ENCODE data around the gene TENM4. TPM values are rescaled to one million over a fixed set of nuclear protein-coding genes. Genes with fewer than 3 reads are reported as not detected.

TENM4 gene
- total RNA-seq, 1 donor from 2014 or later, result 0.63 TPM

DNA sequence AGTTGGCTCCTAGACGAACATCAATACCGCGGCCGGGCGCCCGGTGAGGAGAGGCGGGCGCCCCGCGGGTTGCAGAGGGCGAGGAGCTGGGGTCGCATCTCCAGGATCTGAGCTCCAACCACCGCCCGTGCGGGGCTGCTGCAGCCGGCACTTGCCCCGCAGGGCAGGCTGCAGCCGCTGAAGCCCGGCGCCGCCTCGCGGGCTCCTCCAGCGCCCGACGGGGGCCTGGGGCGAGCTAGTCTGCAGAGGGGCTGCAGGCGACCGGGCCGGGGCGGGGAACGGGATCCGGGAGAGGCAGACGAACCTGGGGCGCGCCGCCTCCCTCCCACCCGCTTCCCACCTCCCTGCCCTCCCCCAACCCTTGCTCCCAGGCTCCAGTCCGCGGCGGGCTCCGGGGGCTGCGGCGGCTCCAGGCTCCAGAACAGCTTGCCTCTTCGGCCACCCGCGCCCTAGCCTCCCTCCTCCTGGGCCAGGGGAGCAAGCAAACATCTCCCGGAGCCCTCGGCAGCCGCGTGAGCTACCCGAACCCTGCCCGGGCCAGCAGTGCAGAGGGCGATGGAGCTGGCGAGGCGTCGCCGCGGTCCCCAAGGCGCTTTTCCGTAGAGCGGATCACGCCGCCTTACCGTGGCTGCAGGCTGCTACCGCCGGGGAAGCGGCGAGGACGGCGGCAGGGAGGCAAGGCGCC lies 802 bp downstream of the TENM4 start:
- H3K4me1 ChIP-seq, result peaks cover 49% of the 10 kb centered on the region
- H3K4me3 ChIP-seq, result peak overlapping the region; percentile 71
- peak overlapping the region; percentile 63 for H3K27ac ChIP-seq (replicated peaks)
- H3K9me3 ChIP-seq (replicated peaks), result peaks cover 10% of the 10 kb centered on the region
- intact Hi-C loops (cut with micrococcal nuclease), result no loop called here
- H3K27me3 ChIP-seq (ENCODE audit: low read depth), result peaks cover 100% of the 10 kb centered on the region
- no peaks in the 10 kb centered on the region for H3K36me3 ChIP-seq
- DNase-seq, result peak; percentile 28
- TF ChIP-seq, protein P1, sequence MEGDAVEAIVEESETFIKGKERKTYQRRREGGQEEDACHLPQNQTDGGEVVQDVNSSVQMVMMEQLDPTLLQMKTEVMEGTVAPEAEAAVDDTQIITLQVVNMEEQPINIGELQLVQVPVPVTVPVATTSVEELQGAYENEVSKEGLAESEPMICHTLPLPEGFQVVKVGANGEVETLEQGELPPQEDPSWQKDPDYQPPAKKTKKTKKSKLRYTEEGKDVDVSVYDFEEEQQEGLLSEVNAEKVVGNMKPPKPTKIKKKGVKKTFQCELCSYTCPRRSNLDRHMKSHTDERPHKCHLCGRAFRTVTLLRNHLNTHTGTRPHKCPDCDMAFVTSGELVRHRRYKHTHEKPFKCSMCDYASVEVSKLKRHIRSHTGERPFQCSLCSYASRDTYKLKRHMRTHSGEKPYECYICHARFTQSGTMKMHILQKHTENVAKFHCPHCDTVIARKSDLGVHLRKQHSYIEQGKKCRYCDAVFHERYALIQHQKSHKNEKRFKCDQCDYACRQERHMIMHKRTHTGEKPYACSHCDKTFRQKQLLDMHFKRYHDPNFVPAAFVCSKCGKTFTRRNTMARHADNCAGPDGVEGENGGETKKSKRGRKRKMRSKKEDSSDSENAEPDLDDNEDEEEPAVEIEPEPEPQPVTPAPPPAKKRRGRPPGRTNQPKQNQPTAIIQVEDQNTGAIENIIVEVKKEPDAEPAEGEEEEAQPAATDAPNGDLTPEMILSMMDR (IDR thresholded peaks at IDR 0.05; ENCODE audit: borderline replicate concordance), result no peak

DNA sequence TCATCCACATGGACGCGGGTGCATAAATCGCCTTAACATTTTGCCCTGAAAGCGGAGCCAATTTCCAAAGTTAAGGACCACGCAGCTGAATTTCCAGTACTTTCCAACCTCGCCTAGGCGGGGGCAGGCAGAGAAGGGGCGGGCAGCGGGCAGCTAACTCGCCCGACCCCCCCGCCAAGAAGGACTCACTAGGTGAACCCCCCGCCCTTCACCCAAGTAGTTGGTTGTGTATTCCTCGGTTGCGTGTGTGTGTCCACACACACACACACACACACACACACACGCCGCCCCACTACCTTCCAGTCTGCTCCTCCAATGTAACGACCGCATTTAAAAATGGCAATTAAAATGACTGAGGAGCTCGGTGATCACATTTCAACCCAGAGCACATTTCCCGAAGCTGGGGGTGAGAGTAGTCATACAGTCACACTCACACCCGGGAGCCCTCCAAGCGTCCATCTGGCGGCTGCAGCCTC lies 1.4 kb downstream of the TENM4 start:
- no peak for DNase-seq
- intact Hi-C loops (cut with micrococcal nuclease), result no loop called here
- H3K9me3 ChIP-seq (replicated peaks), result peaks cover 10% of the 10 kb centered on the region
- peak overlapping the region; percentile 71 for H3K4me3 ChIP-seq
- H3K36me3 ChIP-seq, result no peaks in the 10 kb centered on the region
- peaks cover 49% of the 10 kb centered on the region for H3K4me1 ChIP-seq
- H3K27me3 ChIP-seq (ENCODE audit: low read depth), result peaks cover 100% of the 10 kb centered on the region
- H3K27ac ChIP-seq (replicated peaks), result peak overlapping the region; percentile 63
- TF ChIP-seq, protein P1 (IDR thresholded peaks at IDR 0.05; ENCODE audit: borderline replicate concordance), result no peak

DNA sequence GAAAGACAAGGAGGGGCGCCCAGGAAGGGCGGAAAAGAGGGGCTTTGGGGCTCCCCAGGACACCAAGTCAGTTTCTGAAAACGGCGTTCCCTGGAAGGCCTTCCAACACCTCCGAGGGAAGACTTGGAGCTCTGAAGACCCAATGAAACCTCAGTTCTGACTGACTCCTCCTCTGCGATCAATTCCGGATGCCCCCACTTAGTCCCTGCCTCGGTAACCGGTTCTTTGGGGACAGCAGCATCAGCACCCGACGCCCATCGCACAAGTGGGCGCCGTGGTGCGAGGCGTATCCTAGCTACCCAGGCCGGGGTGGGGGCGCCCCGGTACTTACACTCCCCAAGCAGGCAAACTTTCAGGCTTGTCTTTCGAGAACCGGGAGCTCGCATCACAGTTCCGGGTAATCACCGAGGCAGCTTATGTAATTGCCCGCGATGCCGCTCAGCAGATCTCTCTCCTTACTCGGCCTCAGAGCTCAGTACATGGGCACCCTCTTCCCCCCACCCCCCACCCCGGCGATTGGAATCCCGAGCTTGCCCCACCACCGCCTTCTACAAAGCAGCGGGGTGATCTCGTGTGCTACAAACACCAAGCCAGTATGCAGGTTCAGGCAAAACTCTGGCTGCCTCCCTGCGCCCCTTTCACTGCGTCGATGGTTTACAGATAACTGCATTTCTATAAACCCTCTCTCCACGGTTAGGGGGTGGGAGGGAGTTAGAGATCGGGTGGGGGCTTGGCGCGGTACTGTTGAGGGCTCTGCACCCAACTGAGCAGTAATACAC lies 2.0 kb downstream of the TENM4 start:
- DNase-seq, result peak; percentile 23
- Histone ChIP-seq H3K4me3 (peak overlapping the region; percentile 71), H3K27ac (replicated peaks) (peak overlapping the region; percentile 58), H3K27me3 (ENCODE audit: low read depth) (peaks cover 100% of the 10 kb centered on the region), H3K9me3 (replicated peaks) (peaks cover 10% of the 10 kb centered on the region), H3K36me3 (no peaks in the 10 kb centered on the region), H3K4me1 (peaks cover 49% of the 10 kb centered on the region)
- TF ChIP-seq, protein P1 (IDR thresholded peaks at IDR 0.05; ENCODE audit: borderline replicate concordance), result no peak
- intact Hi-C loops (cut with micrococcal nuclease), result no loop called here

DNA sequence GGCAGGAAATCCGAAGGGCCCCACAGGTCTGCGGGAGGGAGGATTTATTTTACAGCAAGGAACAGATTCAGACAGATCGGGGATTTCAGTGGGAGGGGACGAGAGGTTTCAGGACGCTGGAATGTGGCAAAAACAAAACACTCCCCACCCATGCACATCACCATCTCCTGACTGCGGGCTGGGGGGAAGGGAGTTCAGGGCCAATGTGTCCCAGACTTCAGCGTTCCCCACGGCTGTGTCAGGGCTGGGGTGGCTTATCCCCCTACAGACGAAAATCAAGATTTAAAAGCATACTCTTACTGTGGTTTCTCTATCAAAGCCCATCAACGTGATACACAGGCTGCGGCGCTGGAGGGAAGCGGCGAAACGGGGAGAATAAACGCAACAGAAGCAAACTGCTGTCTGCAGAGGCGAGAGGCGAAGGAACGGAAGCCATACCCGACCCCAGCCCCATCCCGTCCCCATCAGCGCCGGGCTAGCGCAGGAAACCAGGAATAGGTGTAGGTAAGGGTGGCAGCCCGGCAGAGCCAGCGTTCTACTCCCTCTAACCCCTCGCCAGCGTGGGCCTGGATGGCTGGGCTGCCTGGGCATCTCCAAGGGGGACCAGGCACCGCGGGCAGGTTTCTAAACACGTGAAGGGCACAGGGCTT lies 2.7 kb downstream of the TENM4 start:
- H3K27me3 ChIP-seq (ENCODE audit: low read depth), result peaks cover 100% of the 10 kb centered on the region
- H3K4me3 ChIP-seq, result peak overlapping the region; percentile 71
- DNase-seq, result no peak
- H3K36me3 ChIP-seq, result no peaks in the 10 kb centered on the region
- H3K9me3 ChIP-seq (replicated peaks), result peaks cover 7% of the 10 kb centered on the region
- peaks cover 49% of the 10 kb centered on the region for H3K4me1 ChIP-seq
- intact Hi-C loops (cut with micrococcal nuclease), result no loop called here
- H3K27ac ChIP-seq (replicated peaks), result peak overlapping the region; percentile 58
- TF ChIP-seq, protein P1 (IDR thresholded peaks at IDR 0.05; ENCODE audit: borderline replicate concordance), result no peak

DNA sequence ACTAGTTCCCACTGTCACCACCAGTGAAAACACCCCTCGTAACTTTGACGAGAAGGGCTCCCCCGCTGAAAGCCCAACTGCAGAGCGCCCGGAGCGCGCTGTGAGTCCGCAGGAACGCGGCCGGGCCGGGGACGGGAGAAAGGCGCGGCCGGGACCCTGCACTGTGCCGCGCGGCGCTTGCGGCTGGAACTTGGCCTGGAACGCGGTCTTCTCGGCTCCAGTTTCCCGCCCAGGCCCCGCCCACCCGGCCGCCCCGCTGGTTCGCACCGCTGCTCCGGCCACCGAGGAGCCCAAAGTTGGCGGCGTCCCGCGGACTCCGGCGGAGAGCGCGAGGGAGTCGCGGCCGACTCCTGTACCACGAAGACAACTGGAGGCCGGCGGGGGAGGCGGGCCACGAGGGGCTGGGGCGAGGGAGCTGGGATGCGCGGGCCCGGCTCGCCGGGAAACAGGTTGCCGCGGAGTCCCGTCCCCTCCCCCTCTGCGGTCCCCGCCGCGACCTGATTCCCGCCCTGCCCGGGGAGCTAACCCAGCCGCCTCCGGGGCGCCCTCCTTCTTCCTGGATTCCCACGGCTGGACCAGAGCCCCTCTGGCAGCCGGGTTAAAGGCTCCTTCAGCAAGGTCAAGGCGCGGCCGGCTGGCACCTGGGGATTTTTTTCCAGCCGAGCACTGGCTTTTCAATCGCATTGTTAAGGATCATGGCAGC lies 3.4 kb downstream of the TENM4 start:
- TF ChIP-seq, protein P1 (IDR thresholded peaks at IDR 0.05; ENCODE audit: borderline replicate concordance), result no peak
- H3K9me3 ChIP-seq (replicated peaks), result peaks cover under 1% of the 10 kb centered on the region
- H3K4me3 ChIP-seq, result peak overlapping the region; percentile 71
- H3K4me1 ChIP-seq, result peaks cover 49% of the 10 kb centered on the region
- peaks cover 100% of the 10 kb centered on the region for H3K27me3 ChIP-seq (ENCODE audit: low read depth)
- DNase-seq, result peak; percentile 76
- H3K36me3 ChIP-seq, result no peaks in the 10 kb centered on the region
- peak overlapping the region; percentile 58 for H3K27ac ChIP-seq (replicated peaks)
- intact Hi-C loops (cut with micrococcal nuclease), result no loop called here
